Ureter (tissue), 1 donor: Measurements from ENCODE around the gene ZNF827. TPM values are rescaled to one million over a fixed set of nuclear protein-coding genes. Genes with fewer than 3 reads are reported as not detected.
"Not testable (repeated sequence)": the region's sequence is repeated elsewhere in the genome, so short reads cannot be mapped to it uniquely, and the experiment has no call there.

Experiments
- DNase-seq: peaks from one replicate; pipeline ENCODE4 v3.0.0-alpha.2; 2020; ENCODE audit warnings: low spot score
- total RNA-seq: library from RNA; stranded (reverse); gene quantifications from one replicate; pipeline ENCODE4 v1.2.4, GENCODE V29; 2023
- donor health status: DM: yes; HTN: yes; CAD: no.

ZNF827 gene
- total RNA-seq, 1 donor from 2014 or later: 59.4 TPM

DNA sequence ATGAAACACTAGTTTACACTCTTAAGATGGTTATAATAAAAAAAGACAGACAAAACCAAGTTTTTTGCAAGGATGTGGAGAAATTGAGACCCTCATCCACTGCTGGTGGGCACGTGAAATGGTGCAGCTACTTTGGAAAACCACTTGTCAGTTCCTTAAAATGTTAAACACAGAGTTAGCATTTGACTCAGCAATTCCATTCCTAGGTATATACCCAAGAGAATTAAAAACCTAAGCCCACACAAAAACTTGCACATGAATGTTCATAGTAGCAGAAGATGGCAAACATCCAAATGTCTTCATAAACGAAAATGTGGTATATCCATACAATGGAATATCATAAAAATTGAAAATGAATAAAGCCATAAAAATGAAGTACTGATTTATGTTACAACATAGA is 75.4 kb downstream of the ZNF827 start:
- no peak for DNase-seq

GRCh38 chr4:145861336-145862318 is 77.0 kb downstream of the ZNF827 start:
- no peak for DNase-seq

- DNase-seq: no peak
These were observed 77.7 kb downstream of the ZNF827 start for GRCh38 chr4:145860897-145861296.

GRCh38 chr4:145860446-145860845 is 78.2 kb downstream of the ZNF827 start:
- no peak for DNase-seq

GRCh38 chr4:145859926-145860325 is 78.7 kb downstream of the ZNF827 start:
- no peak for DNase-seq

DNA sequence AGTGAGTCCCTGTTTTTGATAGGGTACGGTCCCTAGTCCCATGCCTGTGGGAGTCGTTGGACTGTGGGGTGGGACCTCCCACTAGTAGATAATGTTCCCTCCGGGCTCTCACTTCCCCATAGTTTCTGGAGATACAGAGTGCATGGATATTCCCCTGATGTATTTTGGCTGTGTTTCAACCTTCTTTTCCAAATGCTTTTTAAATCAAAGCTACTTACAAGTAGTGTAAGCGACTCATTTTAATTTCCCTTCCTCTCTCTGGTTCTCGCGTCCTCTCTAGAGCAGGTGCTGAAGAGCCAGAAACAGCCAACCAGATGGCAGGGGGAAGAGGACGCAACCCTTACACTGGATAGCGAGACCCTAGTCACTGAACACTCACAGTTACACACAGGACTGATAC is 79.2 kb downstream of the ZNF827 start:
- no peak for DNase-seq

DNA sequence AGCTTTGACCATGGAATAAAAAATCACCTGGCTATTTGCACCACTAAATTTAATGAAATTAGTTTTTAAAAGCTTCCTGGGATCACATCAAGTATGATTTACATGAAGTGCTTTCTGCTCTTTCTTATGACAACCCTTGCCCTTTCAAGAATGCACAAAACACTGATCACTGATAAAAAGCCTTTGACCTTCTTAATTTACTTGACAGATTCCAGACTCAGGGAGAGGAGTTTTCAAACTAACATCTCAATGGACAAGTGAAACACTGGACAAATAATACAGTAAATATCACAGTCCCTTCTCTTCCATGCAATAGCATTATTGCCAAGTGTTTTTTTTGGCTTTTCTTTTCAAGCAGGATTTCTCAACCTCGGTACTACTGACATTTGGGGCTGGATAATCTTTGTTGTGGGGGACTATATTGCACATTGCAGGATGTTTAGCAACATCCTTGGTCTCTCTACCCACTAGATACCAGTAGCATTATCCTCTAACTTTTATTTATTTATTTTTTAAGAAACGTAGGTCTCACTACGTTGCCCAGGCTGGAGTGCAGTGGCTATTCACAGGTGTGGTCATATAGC is 86.3 kb downstream of the ZNF827 start:
- DNase-seq: no peak

DNA sequence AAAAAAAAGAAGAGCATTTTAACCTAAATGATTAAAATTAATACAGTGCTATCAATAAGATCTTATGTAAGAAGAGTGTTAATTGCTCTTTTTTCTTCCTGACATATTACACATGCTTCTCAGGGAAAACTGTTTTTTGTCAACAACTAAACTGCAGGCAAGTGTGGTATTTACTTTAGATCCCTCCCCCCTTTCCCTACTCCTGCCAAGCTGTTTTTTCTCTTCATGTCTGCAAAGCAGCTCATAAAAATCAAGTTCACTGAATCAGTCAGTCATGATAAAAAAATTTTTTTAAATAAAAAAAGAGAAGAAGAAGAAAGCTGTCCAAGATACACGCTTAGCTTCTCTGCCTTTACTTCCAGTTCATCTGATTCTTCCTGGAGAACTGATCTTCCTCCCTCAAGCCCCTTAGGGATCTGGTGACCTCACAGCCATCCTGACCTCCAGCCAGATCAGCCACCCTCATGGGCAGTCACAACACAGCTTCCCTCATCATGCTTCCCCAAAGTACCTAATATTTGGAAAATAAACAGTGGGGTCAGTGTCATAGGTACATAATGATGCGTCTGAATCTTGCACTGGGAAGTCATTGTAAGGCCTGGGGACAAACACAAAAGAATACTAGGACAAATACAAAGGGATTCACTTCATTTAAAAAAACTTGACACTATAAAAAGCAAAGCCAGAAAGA is 87.0 kb downstream of the ZNF827 start:
- no peak for DNase-seq

- no peak for DNase-seq
These were observed 90.9 kb downstream of the ZNF827 start for GRCh38 chr4:145847764-145848163.

GRCh38 chr4:145845118-145845517 is 93.5 kb downstream of the ZNF827 start:
- DNase-seq: no peak

DNA sequence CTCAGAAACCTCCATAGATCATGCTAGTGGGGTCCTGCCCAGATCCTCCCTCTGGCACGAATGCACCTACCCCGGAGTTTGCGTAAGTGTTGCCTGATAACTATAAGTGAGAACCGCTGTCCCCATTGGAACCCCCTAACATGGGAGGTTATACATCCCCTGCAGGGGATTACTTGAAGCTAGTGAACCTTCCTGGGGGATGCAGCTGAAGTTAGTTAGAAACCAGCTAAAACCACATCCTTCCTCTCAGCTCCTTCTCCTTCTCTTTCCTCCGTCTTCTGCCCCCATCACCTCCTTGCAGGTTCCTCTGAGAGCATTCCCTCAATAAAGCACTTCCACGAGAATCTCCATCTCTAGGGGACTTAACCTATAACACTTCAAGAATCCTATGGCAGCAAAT is 95.0 kb downstream of the ZNF827 start:
- DNase-seq: no peak

DNA sequence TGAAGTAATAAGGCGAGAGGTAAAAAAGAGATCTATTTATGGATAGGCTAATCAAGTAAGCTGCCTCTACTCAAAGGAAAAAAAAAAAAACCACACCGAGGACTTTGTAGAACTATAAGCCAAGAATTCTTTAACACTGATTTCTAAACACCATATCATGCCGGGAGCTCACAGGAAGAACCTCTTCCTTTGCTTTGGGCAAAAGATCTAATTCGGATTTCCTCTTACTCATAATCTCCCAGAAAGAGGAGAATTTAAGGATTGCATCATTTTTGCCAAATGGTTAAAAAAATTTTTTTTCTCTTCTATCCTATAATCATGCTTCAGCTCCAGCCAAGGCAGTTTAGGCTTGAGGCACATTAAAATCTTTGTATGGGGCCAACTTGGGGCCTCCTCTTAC is 95.5 kb downstream of the ZNF827 start:
- DNase-seq: no peak

DNA sequence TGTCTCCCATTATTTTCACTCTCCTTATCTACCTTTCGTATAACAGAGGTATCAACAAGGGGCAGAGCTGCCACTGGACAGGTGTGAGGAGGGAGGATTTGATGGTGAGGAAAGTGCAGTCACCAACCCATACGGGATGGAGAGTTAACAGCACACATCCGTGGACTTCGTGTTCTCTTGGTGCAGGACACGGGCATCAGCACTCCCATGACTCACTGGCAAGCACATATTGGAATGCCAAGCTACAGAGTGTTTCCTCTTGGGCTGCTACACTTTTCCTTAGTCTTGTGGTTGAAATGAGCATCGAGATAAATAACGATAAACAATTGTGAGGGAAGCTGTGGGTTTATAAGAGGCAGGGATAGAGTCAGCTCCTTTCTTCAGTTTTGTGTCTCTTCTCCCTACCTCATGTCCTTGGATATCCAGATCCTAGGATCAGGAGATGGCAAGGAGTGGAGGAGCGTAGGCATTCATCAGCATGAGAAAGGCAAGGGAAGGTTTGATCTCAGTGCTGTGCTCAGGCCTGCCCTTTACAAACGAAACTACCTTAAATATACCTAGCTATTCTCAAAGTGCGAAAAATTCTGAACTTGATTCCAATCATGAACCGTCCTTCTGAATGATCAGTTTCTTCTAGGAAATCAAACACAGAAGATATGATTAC is 96.3 kb downstream of the ZNF827 start:
- no peak for DNase-seq

DNA sequence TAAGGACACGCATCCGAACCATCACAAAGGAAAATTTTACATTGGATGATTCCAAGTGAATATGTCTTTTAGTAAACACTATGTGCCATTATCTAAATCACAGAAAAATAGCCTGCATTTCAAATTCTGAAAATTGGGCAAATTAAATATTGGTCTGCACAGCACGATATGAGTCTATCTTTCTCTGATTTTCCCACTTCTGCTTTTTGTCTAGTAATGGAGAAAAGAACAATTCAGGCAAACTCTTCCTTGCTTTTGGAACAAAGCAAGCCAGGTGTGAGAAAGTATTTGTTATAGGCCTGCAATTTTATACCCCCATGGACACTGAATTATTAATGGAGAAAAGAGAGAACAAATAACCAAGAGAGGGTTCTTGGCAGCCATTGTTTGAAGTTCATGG is 97.8 kb downstream of the ZNF827 start:
- DNase-seq: no peak

GRCh38 chr4:145840162-145840768 is 98.4 kb downstream of the ZNF827 start:
- no peak for DNase-seq

GRCh38 chr4:145839151-145839550 is 99.5 kb downstream of the ZNF827 start:
- no peak for DNase-seq

- DNase-seq: not testable (repeated sequence)
These were observed 106.2 kb downstream of the ZNF827 start for GRCh38 chr4:145832384-145832783.

GRCh38 chr4:145830699-145831098 is 107.9 kb downstream of the ZNF827 start:
- no peak for DNase-seq

GRCh38 chr4:145829629-145830395 is 108.8 kb downstream of the ZNF827 start:
- DNase-seq: no peak

DNA sequence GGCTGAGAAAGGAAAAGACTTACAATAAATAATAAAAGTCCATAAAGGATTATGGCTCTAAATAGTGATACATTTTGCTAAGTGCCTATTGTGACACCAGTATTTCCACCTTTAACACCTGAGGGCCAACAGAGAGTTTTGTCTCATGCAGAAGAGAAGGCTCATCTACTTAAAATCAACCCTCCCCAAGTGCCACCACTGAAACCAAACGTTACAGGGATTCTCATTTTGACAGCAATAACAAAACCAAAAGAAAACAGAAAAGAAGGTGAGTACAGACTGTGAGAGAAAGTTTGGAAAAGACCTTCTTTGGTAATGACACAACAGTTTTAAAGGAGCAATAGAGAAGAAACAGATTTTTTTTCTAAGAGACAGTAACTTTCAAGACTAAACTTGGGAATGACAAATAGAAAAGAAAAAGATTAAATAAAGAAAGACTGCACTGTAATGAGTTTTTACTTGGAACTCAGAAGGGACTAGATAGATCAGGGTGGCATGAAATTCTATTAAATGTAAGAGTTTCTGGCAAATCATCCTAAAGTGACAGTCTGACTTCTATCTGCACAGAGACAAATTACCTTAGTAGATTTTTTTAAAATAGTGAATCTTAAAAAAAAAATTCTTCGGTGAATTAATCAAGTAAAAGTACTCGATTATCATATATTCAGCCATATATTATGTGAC is 109.7 kb downstream of the ZNF827 start:
- DNase-seq: no peak
